Measurements from ENCODE around the gene RPS24.
A peak's percentile ranks its signal among the peaks of the same experiment; 100 is the strongest.

The RPS24 gene

GRCh38 chr10:78033637-78034470, at the start of gene RPS24:
TSS of gene RPS24 (plus strand) at chr10:78033863. CDS start at chr10:78033902, 39 bp downstream.
- peak within 1 kb of the TSS; percentile 81 for H3K27ac ChIP-seq
- peaks cover 17% of the 10 kb centered on the region for H3K79me2 ChIP-seq
- peak within 1 kb of the TSS; percentile 73 for H3K4me2 ChIP-seq (ENCODE audit: low read length)
- H3K4me1 ChIP-seq: peaks cover 8% of the 10 kb centered on the region
- H3K27me3 ChIP-seq (ENCODE audit: control insufficient read depth, insufficient read depth, low read length): no peaks in the 10 kb centered on the region
- H3K4me3 ChIP-seq (ENCODE audit: low read depth, low read length): peak within 1 kb of the TSS; percentile 71
- no peaks in the 10 kb centered on the region for H3K9me3 ChIP-seq (ENCODE audit: control insufficient read depth, low read length)
- H2AFZ ChIP-seq: peak within 1 kb of the TSS; percentile 96
- no peak within 1 kb of the TSS for H3K9ac ChIP-seq
- no peak for TF ChIP-seq CTCF (IDR thresholded peaks at IDR 0.05)
- H3K36me3 ChIP-seq (ENCODE audit: control insufficient read depth, insufficient read depth, low read length): no peaks in the 10 kb centered on the region

- no peaks in the 10 kb centered on the region for H3K27me3 ChIP-seq (ENCODE audit: control insufficient read depth, insufficient read depth, low read length)
- no peak overlapping the region for H3K9ac ChIP-seq
- TF ChIP-seq CTCF (IDR thresholded peaks at IDR 0.05): no peak
- no peaks in the 10 kb centered on the region for H3K36me3 ChIP-seq (ENCODE audit: control insufficient read depth, insufficient read depth, low read length)
- H3K27ac ChIP-seq: no peak overlapping the region
- no peaks in the 10 kb centered on the region for H3K79me2 ChIP-seq
- H3K9me3 ChIP-seq (ENCODE audit: control insufficient read depth, low read length): no peaks in the 10 kb centered on the region
- no peaks in the 10 kb centered on the region for H3K4me1 ChIP-seq
- no peak overlapping the region for H2AFZ ChIP-seq
- H3K4me3 ChIP-seq (ENCODE audit: low read depth, low read length): no peak overlapping the region
- H3K4me2 ChIP-seq (ENCODE audit: low read length): no peak overlapping the region
Observed at GRCh38 chr10:77984986-77985385, 48.7 kb upstream of the RPS24 start.

GRCh38 chr10:77987671-77988255, 45.9 kb upstream of the RPS24 start:
- H3K9me3 ChIP-seq (ENCODE audit: control insufficient read depth, low read length): no peaks in the 10 kb centered on the region
- H3K4me1 ChIP-seq: no peaks in the 10 kb centered on the region
- no peak overlapping the region for H3K9ac ChIP-seq
- H3K4me2 ChIP-seq (ENCODE audit: low read length): no peak overlapping the region
- H3K27me3 ChIP-seq (ENCODE audit: control insufficient read depth, insufficient read depth, low read length): no peaks in the 10 kb centered on the region
- no peak for TF ChIP-seq CTCF (IDR thresholded peaks at IDR 0.05)
- no peaks in the 10 kb centered on the region for H3K36me3 ChIP-seq (ENCODE audit: control insufficient read depth, insufficient read depth, low read length)
- H3K4me3 ChIP-seq (ENCODE audit: low read depth, low read length): no peak overlapping the region
- H3K27ac ChIP-seq: no peak overlapping the region
- H2AFZ ChIP-seq: no peak overlapping the region
- H3K79me2 ChIP-seq: no peaks in the 10 kb centered on the region

- no peaks in the 10 kb centered on the region for H3K36me3 ChIP-seq (ENCODE audit: control insufficient read depth, insufficient read depth, low read length)
Observed at GRCh38 chr10:77989081-77989724, 44.5 kb upstream of the RPS24 start.

More at GRCh38 chr10:77989081-77989724, 44.5 kb upstream of the RPS24 start:
- Histone ChIP-seq H3K9ac (no peak overlapping the region), H3K79me2 (no peaks in the 10 kb centered on the region), H3K4me1 (no peaks in the 10 kb centered on the region), H3K9me3 (ENCODE audit: control insufficient read depth, low read length) (no peaks in the 10 kb centered on the region), H3K27ac (peak overlapping the region; percentile 49), H3K27me3 (ENCODE audit: control insufficient read depth, insufficient read depth, low read length) (no peaks in the 10 kb centered on the region), H3K4me2 (ENCODE audit: low read length) (peak overlapping the region; percentile 30), H3K4me3 (ENCODE audit: low read depth, low read length) (no peak overlapping the region), H2AFZ (no peak overlapping the region)
- no peak for TF ChIP-seq CTCF (IDR thresholded peaks at IDR 0.05)

All from parathyroid adenoma (tissue), 2 donors.